ELF-1 (cell line): ENCODE data around the gene MYF5.

ENCODE experiments used
- DNase-seq: peaks from one replicate; pipeline ENCODE4 v3.0.0-alpha.2; 2016; ENCODE audit warnings: low read depth, low spot score

MYF5 gene

GRCh38 chr12:80707830-80708258 lies 8.9 kb upstream of the MYF5 start:
- peak; percentile 44 for DNase-seq

GRCh38 chr12:80708259-80708974 lies 8.3 kb upstream of the MYF5 start:
- DNase-seq: peak; percentile 29

- DNase-seq: no peak
Observed at GRCh38 chr12:80708975-80709328, 7.8 kb upstream of the MYF5 start.

- peak; percentile 61 for DNase-seq
Observed at GRCh38 chr12:80709811-80710726, 6.6 kb upstream of the MYF5 start.

- DNase-seq: no peak
Observed at GRCh38 chr12:80710727-80711449, 5.8 kb upstream of the MYF5 start.

- no peak for DNase-seq
Observed at GRCh38 chr12:80711866-80712265, 4.8 kb upstream of the MYF5 start.

GRCh38 chr12:80712866-80713265 lies 3.8 kb upstream of the MYF5 start:
- DNase-seq: no peak

GRCh38 chr12:80713419-80713818 lies 3.3 kb upstream of the MYF5 start:
- no peak for DNase-seq

- peak; percentile 85 for DNase-seq
Observed at GRCh38 chr12:80714055-80714454, 2.7 kb upstream of the MYF5 start.

- DNase-seq: no peak
Observed at GRCh38 chr12:80714846-80715245, 1.9 kb upstream of the MYF5 start.

GRCh38 chr12:80715713-80716249 lies 931 bp upstream of the MYF5 start:
- no peak for DNase-seq

- DNase-seq: no peak
Observed at GRCh38 chr12:80717856-80718255, 1.1 kb downstream of the MYF5 start.

- DNase-seq: no peak
Observed at GRCh38 chr12:80720516-80720915, 3.8 kb downstream of the MYF5 start.

- DNase-seq: no peak
Observed at GRCh38 chr12:80721326-80721725, 4.6 kb downstream of the MYF5 start.

GRCh38 chr12:80745851-80746505 lies 29.3 kb downstream of the MYF5 start:
- no peak for DNase-seq

GRCh38 chr12:80747800-80748199 lies 31.1 kb downstream of the MYF5 start:
- DNase-seq: no peak

GRCh38 chr12:80749456-80749855 lies 32.7 kb downstream of the MYF5 start:
- DNase-seq: no peak

- no peak for DNase-seq
Observed at GRCh38 chr12:80752464-80752863, 35.8 kb downstream of the MYF5 start.

GRCh38 chr12:80754274-80754673 lies 37.6 kb downstream of the MYF5 start:
- no peak for DNase-seq

- DNase-seq: no peak
Observed at GRCh38 chr12:80756875-80757274, 40.2 kb downstream of the MYF5 start.

- no peak for DNase-seq
Observed at GRCh38 chr12:80761838-80762237, 45.1 kb downstream of the MYF5 start.
